LNCAP (cell line): ENCODE measurements around the gene AUH.

Source experiments
- TF ChIP-seq, protein P1 (sequence below): fragments of 450-650 bp; IDR thresholded peaks from 2 replicates; pipeline ENCODE4 v1.5.1; 2017; ENCODE audit warnings: mild to moderate bottlenecking

AUH gene

DNA sequence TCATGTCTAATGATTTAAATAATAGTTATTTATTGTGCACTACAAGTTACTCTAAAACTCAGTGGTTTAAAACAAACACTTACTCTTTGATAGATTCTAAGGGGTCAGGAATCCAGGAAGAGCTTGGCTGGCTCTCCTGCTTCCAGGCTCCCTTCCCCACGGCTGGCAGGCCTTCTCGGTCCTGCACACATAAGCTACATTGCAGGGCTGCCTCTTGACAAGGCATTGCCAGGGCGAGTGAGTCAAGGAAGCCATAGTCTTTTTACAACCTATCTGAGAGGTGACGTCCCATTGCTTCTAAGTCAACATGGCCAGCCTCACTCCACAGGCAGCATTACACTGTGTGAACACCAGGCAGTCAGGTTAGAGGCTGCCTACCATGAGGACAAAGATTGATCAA, 119.8 kb downstream of the AUH start:
- TF ChIP-seq, protein P1, sequence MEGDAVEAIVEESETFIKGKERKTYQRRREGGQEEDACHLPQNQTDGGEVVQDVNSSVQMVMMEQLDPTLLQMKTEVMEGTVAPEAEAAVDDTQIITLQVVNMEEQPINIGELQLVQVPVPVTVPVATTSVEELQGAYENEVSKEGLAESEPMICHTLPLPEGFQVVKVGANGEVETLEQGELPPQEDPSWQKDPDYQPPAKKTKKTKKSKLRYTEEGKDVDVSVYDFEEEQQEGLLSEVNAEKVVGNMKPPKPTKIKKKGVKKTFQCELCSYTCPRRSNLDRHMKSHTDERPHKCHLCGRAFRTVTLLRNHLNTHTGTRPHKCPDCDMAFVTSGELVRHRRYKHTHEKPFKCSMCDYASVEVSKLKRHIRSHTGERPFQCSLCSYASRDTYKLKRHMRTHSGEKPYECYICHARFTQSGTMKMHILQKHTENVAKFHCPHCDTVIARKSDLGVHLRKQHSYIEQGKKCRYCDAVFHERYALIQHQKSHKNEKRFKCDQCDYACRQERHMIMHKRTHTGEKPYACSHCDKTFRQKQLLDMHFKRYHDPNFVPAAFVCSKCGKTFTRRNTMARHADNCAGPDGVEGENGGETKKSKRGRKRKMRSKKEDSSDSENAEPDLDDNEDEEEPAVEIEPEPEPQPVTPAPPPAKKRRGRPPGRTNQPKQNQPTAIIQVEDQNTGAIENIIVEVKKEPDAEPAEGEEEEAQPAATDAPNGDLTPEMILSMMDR = no peak

DNA sequence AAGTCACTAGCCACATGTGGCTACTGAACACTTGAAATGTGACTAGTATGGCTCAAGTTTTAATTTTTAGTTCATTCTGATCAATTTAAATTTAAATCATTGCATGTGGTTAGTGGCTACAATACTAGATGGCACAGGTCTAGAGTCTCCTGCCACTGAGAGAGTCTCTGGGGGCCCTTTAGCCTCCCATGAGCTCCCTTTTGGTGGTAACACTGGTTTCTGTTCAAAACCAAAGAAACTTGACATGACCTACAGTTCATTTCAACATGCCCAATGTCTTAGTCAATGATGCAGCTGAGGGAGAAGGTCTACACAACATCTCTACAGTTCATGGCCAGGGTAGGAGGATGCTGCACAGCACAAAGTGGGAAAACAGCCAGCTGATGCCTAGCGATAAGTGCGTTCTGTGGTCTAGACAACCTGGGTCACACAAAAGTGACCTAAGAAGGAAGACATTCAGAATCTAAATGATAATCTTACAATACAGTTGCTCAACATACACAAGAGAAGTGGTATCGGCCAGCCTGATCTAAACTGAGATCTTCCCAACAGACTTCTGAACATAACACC, 121.0 kb downstream of the AUH start:
- TF ChIP-seq, protein P1 = no peak

DNA sequence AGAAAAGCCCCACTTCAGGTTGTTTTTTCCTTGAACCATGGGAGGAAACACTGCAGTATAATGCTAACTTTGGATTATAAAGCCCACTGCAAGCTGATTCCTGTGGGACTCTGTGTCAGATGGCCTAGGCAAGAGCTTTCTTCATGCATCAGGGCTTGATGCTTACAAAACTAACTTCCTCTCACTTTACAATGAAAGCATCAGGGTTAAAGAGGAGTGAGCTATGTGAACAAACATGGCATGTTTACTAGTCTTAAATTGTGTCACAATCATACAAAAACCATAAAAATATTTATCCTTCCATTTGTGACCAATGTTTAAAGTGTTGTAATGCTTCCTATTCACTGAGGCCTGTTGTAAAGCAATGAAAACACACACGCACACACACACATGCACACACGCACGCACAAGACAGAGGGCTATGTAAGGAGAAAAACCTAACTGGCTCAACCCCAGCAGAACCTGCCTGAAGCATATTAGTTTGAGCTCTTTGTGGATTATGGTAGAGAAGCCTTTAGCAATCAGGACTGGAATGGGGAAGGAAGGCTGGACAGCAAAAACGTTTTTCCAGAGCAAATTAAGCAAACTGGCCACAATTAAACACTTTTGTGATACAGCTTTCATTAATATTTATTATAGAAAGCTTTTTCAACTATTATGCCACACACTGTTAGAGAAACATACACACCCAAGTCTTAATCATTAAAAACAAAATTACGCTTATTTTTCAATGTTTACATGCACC, 122.2 kb downstream of the AUH start:
- TF ChIP-seq, protein P1 = no peak

DNA sequence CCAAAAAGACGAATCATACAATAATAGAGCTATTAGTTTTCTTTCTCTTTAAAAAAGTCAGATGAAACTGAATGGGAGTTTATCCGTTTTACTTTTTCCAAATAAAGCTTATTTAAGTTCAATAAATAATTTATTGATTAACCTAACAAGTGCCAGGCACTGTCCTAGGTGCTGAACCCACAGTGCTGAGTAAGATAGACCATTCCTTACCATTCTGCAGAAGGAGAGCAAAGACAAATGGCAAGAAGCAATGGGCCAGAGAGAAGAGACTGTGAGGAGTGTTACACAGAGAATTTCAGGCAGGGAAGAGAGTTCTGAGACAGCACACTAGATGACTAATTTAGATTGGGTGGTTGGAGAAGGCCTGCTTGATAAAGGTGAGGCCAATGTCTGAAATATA, 127.2 kb downstream of the AUH start:
- TF ChIP-seq, protein P1 = no peak

DNA sequence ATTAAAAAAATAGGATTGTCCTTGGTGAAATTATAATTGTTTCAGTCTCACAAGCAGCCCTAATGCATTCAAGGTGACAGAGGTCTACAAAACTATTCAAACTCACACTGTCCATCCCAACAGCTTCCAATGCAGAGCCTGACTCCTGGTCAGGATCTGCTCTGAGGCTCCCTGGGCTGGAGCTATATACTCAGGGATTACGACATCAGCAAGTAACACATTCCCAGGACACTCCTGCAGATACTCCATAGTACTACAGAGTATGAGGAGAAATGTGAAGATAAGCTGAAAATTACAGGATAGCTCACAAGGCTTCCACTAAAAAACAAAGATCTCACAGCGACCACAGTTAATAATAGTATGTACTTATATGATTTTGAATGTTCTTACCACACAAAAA, 130.1 kb downstream of the AUH start:
- TF ChIP-seq, protein P1 = no peak

DNA sequence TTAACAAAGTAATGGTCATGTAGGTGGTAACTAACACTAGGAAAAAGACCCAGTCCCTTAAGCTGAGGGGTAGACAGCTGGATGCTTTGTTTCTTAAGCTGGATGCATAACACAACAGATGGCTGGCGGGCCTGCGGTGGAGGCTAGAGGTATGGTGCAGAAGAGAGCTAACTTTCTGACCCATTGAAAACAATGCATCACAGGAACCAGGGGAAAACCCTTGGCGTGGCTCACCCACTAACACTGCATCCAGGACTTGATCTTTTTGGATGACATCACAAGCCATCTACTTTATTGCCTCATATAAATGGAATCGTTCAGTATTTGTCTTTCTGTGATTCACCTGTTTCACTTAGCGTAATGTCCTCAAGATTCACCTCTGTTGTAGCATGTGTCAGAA, 138.7 kb downstream of the AUH start:
- TF ChIP-seq, protein P1 = no peak

DNA sequence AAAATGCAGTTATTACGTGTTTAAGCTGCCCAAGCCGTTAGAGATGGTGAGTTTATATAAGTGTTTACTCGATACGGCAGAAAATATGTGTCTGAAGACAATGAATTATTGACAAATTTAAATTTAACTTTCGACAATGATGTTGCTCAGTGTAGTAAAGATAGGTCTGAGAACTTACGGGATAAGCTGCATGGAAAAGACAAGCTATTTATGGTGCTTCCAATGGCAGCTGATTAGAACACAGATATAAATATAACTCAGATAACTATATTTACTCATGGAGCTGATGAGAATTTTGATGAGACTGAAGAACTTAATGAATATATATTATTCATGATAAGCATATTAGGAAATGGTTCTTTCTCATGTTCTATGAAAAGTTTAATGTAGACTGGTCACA, 139.3 kb downstream of the AUH start:
- TF ChIP-seq, protein P1 = no peak
